ENCODE measurements around the gene RETN.

DNA sequence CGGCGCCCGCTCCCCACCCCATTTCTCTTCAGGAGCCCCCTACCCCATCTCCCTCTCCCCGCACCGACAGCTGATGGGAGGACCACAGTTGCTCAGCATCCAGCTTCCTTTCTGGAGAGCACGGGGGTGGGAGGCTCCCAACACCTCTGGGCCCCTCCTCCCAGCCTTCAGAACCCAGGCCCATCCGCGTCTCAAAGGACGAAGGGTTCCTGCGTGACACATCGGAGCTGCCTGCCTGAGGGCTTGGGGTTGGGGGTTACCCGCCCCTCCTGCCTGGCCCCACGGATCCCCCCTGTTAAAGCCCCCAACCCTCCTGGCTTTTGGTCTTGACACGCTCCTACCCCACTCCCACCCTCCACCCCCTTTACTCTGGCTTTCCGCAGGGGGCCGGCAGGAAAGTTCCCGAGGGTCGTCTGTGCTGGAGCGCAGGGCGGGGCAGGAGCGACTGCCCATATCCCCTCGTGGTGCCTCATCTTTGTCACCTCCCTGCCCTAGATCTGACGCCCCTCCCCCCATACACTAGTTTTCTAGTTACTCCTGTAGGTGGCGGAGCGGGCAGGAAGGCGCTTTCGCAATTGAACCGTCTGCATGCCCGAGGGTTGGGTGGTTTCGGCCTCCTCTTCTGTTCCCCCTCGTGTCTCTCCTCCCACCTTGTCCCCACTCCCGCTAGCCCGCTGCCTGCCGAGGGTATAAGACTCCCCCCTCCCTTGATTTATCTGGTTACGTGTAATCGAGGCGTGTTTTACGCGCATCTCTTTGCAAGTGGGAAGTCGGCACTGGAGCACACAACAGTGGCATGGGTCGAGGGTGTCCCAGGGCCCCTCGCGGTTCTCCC lies 12.7 kb downstream of the RETN start:
- no peak for TF ChIP-seq POLR2A (IDR thresholded peaks at IDR 0.05; ENCODE audit: extremely low read depth, insufficient read length)
- TF ChIP-seq, protein P1, sequence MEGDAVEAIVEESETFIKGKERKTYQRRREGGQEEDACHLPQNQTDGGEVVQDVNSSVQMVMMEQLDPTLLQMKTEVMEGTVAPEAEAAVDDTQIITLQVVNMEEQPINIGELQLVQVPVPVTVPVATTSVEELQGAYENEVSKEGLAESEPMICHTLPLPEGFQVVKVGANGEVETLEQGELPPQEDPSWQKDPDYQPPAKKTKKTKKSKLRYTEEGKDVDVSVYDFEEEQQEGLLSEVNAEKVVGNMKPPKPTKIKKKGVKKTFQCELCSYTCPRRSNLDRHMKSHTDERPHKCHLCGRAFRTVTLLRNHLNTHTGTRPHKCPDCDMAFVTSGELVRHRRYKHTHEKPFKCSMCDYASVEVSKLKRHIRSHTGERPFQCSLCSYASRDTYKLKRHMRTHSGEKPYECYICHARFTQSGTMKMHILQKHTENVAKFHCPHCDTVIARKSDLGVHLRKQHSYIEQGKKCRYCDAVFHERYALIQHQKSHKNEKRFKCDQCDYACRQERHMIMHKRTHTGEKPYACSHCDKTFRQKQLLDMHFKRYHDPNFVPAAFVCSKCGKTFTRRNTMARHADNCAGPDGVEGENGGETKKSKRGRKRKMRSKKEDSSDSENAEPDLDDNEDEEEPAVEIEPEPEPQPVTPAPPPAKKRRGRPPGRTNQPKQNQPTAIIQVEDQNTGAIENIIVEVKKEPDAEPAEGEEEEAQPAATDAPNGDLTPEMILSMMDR (IDR thresholded peaks at IDR 0.05; ENCODE audit: low read depth, low read length): peak; percentile 59
- TF ChIP-seq, protein P2, sequence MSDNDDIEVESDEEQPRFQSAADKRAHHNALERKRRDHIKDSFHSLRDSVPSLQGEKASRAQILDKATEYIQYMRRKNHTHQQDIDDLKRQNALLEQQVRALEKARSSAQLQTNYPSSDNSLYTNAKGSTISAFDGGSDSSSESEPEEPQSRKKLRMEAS (IDR thresholded peaks at IDR 0.05; ENCODE audit: low read depth, low read length): peak; percentile 85
